Endothelial cell (in vitro differentiated cells): ENCODE results near the gene TRPT1. TPM values are rescaled to one million over a fixed set of nuclear protein-coding genes. Genes with fewer than 3 reads are reported as not detected.
"Not testable (repeated sequence)": the region's sequence is repeated elsewhere in the genome, so short reads cannot be mapped to it uniquely, and the experiment has no call there.

Experiments used
- DNase-seq: peaks from one replicate; pipeline ENCODE4 v3.0.0; 2021; ENCODE audit warnings: low spot score
- H3K27ac Mint-ChIP-seq: one replicate; pipeline ENCODE4 v1.8.0; 2021; ENCODE audit warnings: mixed read lengths, inconsistent platforms; ENCODE audit not compliant: unreplicated experiment
- H3K27me3 Mint-ChIP-seq: one replicate; pipeline ENCODE4 v1.8.0; 2021; ENCODE audit warnings: mild to moderate bottlenecking, moderate library complexity, mixed read lengths, inconsistent platforms; ENCODE audit not compliant: unreplicated experiment
- H3K36me3 Mint-ChIP-seq: one replicate; pipeline ENCODE4 v1.8.0; 2021; ENCODE audit warnings: mild to moderate bottlenecking, low read depth, mixed read lengths, inconsistent platforms; ENCODE audit not compliant: unreplicated experiment
- H3K4me1 Mint-ChIP-seq: one replicate; pipeline ENCODE4 v1.8.0; 2021; ENCODE audit warnings: mild to moderate bottlenecking, mixed read lengths, inconsistent platforms; ENCODE audit not compliant: unreplicated experiment
- H3K4me3 Mint-ChIP-seq: one replicate; pipeline ENCODE4 v1.8.0; 2021; ENCODE audit warnings: mild to moderate bottlenecking, mixed read lengths, inconsistent platforms; ENCODE audit not compliant: unreplicated experiment
- H3K9me3 Mint-ChIP-seq: one replicate; pipeline ENCODE4 v1.8.0; 2021; ENCODE audit warnings: mixed read lengths, inconsistent platforms; ENCODE audit not compliant: unreplicated experiment
- total RNA-seq: library from RNA; stranded (reverse); fragmentation: NEBNext Ultra II Directional; extraction: Animal tissue kit (Norgen Biotek cat#: 25700); gene quantifications from one replicate; pipeline ENCODE4 v1.2.1, GENCODE V29; 2021; ENCODE audit not compliant: unreplicated experiment
- TF ChIP-seq, protein P1 (sequence below): fragments of 200-600 bp; sonication (generic); IDR thresholded peaks from one replicate; pipeline ENCODE4 v1.5.0; 2021; ENCODE audit warnings: antibody characterized with exemption; ENCODE audit not compliant: unreplicated experiment

TRPT1 gene
- total RNA-seq, 1 donor from 2014 or later, result 23.2 TPM

DNA sequence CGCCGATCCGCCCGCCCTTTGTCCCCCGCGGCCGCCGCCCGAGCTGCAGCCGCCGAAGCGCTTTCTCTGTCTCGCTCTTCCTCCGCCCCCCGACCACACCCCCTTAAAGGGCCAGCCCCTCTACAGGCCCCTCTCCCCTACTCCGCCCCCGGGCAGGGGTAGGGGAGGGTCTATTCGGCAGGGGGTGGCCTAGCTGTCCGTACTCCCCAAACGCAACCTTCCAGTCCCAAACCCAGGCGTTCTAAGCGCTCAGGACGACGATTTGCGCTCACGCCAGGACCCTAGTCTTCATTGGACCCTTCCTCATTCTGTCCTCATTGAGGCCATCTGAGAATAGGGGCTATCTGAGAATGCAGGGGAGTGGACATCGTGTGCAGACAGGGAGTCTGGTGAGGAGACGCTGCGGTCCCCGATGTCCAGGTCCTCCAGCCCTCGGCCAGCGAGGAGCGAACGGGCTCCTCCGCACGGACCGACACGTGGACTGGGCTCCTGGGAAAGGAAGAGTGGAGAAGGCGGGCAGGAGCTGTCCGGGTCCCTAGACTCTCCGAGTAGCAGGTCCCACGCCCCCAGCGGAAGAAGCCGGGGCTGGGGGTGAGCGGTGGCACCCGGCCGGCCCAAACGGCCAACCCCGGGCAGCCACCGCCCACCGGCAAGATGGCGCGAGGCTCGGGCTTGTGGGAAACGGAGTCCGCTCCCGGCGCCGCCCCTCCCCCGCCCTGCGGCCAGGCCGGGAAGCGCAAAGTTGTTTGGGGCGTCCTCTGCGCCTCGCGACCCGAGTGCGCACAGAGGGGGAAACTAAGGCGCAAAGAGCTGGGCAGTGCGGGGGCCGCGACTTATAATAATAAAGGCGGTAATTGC, 21.1 kb upstream of the TRPT1 start, which contains the start of gene PPP1R14B:
PPP1R14B (minus strand) TSS at position 73 of the 858 bp plus-strand sequence. CDS start 270 bp downstream, outside the sequence.
- DNase-seq, result peak; percentile 84
- H3K9me3 Mint-ChIP-seq, result no peaks in the 10 kb centered on the region
- peaks cover 26% of the 10 kb centered on the region for H3K4me1 Mint-ChIP-seq
- H3K27me3 Mint-ChIP-seq, result peaks cover 10% of the 10 kb centered on the region
- H3K36me3 Mint-ChIP-seq, result peaks cover 11% of the 10 kb centered on the region
- peak within 1 kb of the TSS; percentile 93 for H3K4me3 Mint-ChIP-seq
- H3K27ac Mint-ChIP-seq, result peak within 1 kb of the TSS; percentile 85
- TF ChIP-seq, protein P1, sequence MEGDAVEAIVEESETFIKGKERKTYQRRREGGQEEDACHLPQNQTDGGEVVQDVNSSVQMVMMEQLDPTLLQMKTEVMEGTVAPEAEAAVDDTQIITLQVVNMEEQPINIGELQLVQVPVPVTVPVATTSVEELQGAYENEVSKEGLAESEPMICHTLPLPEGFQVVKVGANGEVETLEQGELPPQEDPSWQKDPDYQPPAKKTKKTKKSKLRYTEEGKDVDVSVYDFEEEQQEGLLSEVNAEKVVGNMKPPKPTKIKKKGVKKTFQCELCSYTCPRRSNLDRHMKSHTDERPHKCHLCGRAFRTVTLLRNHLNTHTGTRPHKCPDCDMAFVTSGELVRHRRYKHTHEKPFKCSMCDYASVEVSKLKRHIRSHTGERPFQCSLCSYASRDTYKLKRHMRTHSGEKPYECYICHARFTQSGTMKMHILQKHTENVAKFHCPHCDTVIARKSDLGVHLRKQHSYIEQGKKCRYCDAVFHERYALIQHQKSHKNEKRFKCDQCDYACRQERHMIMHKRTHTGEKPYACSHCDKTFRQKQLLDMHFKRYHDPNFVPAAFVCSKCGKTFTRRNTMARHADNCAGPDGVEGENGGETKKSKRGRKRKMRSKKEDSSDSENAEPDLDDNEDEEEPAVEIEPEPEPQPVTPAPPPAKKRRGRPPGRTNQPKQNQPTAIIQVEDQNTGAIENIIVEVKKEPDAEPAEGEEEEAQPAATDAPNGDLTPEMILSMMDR, result peak; percentile 8

DNA sequence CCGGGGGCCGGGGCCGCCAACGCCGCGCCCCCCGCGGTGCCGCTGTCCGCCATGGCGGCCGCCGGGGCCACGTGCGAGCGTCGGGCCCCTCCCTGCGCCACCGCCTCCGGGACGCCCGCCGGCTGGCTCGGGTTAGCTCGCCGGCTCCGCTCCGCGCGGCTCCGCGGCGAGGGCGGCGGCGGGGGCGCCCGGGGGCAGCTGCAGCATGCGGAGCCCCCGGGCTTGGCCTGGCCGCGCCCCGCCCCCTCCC, 20.6 kb upstream of the TRPT1 start:
- Mint-ChIP-seq H3K36me3 (peaks cover 11% of the 10 kb centered on the region), H3K4me1 (peaks cover 22% of the 10 kb centered on the region)
- not testable (repeated sequence) for DNase-seq, H3K9me3 Mint-ChIP-seq, H3K27me3 Mint-ChIP-seq, H3K27ac Mint-ChIP-seq, H3K4me3 Mint-ChIP-seq

DNA sequence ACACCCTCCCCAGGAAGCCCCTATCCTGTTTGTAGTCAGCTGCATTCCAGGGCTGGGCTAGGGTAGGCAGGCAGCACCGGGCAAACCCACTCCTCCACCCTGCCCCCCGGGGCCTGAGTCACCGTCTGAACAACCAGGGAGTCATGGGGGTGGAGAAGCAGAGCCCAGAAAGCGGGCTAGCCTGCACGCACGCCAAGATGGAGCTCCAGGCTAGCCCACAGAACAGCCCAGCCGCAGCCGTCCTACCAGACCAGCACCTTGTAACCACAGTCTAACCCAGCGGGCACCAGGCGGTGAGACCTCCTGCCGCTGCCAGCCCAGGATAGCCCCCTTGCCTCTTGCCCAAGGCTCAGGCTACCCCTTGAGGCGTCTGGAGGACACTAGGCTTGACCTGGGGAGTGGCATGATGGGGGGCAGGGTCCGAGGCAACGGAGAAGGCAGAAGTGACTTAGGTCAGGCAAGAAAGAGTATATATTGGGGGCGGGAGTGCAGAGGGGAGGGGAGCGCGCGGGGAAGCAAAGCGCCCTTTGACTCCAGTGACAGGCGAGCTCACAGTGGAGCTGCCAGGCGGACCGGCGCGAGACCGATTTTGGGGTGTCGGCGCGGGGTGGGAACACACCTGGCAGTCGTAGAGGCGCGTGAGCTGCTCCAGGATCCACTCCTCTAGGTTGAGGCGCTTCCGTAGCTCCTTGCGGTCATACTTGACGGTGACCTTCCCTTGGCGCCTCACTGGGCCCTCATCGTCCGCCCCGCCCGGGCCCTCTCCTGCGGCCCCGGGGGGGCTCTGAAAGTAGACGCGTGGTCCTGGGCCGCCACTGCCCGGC, 20.0 kb upstream of the TRPT1 start:
- Mint-ChIP-seq H3K27me3 (peaks cover 8% of the 10 kb centered on the region), H3K36me3 (peaks cover 11% of the 10 kb centered on the region), H3K9me3 (no peaks in the 10 kb centered on the region), H3K27ac (no peak overlapping the region), H3K4me3 (peak overlapping the region; percentile 91), H3K4me1 (peaks cover 22% of the 10 kb centered on the region)
- DNase-seq, result no peak
- TF ChIP-seq, protein P1, result no peak

GRCh38 chr11:64245401-64245796, 19.4 kb upstream of the TRPT1 start:
- peak overlapping the region; percentile 91 for H3K4me3 Mint-ChIP-seq
- peaks cover 8% of the 10 kb centered on the region for H3K27me3 Mint-ChIP-seq
- H3K9me3 Mint-ChIP-seq, result no peaks in the 10 kb centered on the region
- peaks cover 11% of the 10 kb centered on the region for H3K36me3 Mint-ChIP-seq
- DNase-seq, result no peak
- H3K4me1 Mint-ChIP-seq, result peaks cover 23% of the 10 kb centered on the region
- TF ChIP-seq, protein P1, result no peak
- no peak overlapping the region for H3K27ac Mint-ChIP-seq

DNA sequence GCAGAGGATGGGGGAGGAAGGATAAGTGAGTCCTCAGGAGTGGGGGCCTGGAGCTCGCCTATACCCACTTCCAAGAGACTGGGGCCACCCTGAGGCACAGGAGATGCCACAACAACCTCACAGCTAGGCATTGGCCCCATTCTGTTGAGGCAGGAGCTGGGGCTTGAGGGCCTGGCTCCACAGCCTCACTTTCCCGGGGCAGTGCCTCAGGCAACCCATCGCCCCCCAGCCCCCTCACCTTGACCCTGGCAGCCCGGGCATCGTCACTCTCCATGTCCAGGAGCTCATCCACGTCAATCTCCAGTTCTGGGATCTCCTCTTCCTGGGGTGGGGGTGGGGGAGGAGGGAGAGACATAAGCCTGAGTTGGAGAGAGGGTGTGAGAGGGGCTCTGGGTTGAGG, 19.0 kb upstream of the TRPT1 start:
- H3K27ac Mint-ChIP-seq, result no peak overlapping the region
- H3K27me3 Mint-ChIP-seq, result peaks cover 12% of the 10 kb centered on the region
- peaks cover 11% of the 10 kb centered on the region for H3K36me3 Mint-ChIP-seq
- no peaks in the 10 kb centered on the region for H3K9me3 Mint-ChIP-seq
- TF ChIP-seq, protein P1, result no peak
- peak overlapping the region; percentile 91 for H3K4me3 Mint-ChIP-seq
- no peak for DNase-seq
- H3K4me1 Mint-ChIP-seq, result peaks cover 25% of the 10 kb centered on the region
